Ovary (tissue), 9 donors: ENCODE results near the gene CNOT6L. TPM values are rescaled to one million over a fixed set of nuclear protein-coding genes. Genes with fewer than 3 reads are reported as not detected.

Experiments used
- DNase-seq, 5 donors: peaks; one replicate each; pipeline ENCODE4 v3.0.0-alpha.2; 2019 to 2020
- H3K27ac ChIP-seq, 2 donors: fragments of 200-600 bp; one replicate each; pipeline versions ENCODE4 v1.5.1 to v1.8.0; 2019 to 2022
- H3K27me3 ChIP-seq: fragments of 200-600 bp; one replicate; pipeline ENCODE4 v1.8.0; 2022
- H3K36me3 ChIP-seq: fragments of 200-600 bp; sonication (generic); one replicate; pipeline ENCODE4 v1.5.1; 2019
- H3K4me1 ChIP-seq: one replicate; pipeline ENCODE4 v1.8.1; 2013; ENCODE audit warnings: mild to moderate bottlenecking, moderate library complexity; ENCODE audit not compliant: insufficient read depth
- H3K4me3 ChIP-seq: fragments of 200-600 bp; sonication (generic); one replicate; pipeline ENCODE4 v1.5.1; 2017
- H3K9me3 ChIP-seq, 2 donors: fragments of 200-600 bp in 1 of 2; sonication (generic) in 1 of 2; one replicate each; pipeline versions ENCODE4 v1.5.1 to v1.8.1; 2013 to 2019; ENCODE audit warnings: mild to moderate bottlenecking in 1 of 2, moderate library complexity in 1 of 2
- CTCF ChIP-seq, 3 donors: fragments of 450-650 bp in 2 of 3; fragments of 200-600 bp in 1 of 3; IDR thresholded peaks; one replicate each; pipeline versions ENCODE4 v1.5.1 to v1.8.0; 2016 to 2022; ENCODE audit warnings: antibody characterized with exemption in 3 of 3, mild to moderate bottlenecking in 1 of 3
- EP300 ChIP-seq: sonication (generic); formaldehyde crosslinking; IDR thresholded peaks from one replicate; pipeline ENCODE4 v1.6.1; 2017; ENCODE audit warnings: antibody characterized with exemption
- POLR2A ChIP-seq: fragments of 450-650 bp; IDR thresholded peaks from one replicate; pipeline ENCODE4 v1.6.1; 2017; ENCODE audit warnings: antibody characterized with exemption, mild to moderate bottlenecking, moderate library complexity
- WGBS, 3 donors: extraction: QIAGEN DNeasy Blood & Tissue Kit in 1 of 3; methylation state at CpG; one replicate each; pipeline versions ENCODE4 v1.1.5 to v1.1.7; 2013 to 2017; 5-methylcytosine and 5-hydroxymethylcytosine counted together
- intact Hi-C, 4 donors: fragments of 100-400 bp; cut with DNase I; formaldehyde crosslinking; loops; one replicate each; pipeline versions ENCODE4 v1.11.0 to v1.15.1; 2022 to 2023
- polyA plus RNA-seq, 2 donors: library from polyadenylated mRNA; stranded (reverse); fragments of 200-250 nt in 1 of 2; fragments of 350-450 nt in 1 of 2; fragmentation: Illumina TruSeq in 1 of 2; extraction: RNeasy Lipid Tissue Mini Kit (QIAGEN cat#74804) in 1 of 2; gene quantifications; one replicate each; pipeline ENCODE4 v1.2.3, GENCODE V29; 2013 to 2014
- total RNA-seq, 7 donors: library from RNA; depleted of rRNA in 2 of 7; stranded (reverse); fragments of >200 nt in 2 of 7; fragmentation: NEBNext Ultra II Directional in 3 of 7; extraction: Animal tissue kit (Norgen Biotek cat#: 25700) in 3 of 7; gene quantifications; one replicate each; pipeline versions ENCODE4 v1.1.0 to v1.2.4, GENCODE V29; 2016 to 2023
- donor health status: DM: no; HTN: no; CAD: no; lungs with moderate emphysema.
- donor health status: DM: no; HTN: no; CAD: no.
- donor health status: Bipolar disorder and iron deficiency.
- donor health status: DM: yes; HTN: yes; CAD: no.
- donor health status: DM: no; HTN: no; CAD: no.
- donor health status: DM: yes; HTN: yes; CAD: no.

The CNOT6L gene
- total and polyA plus RNA-seq, 9 donors, result 7.7 to 58.6 (median 47.0) TPM

- intact Hi-C loops, result no loop called here
- H3K4me3 ChIP-seq, result no peak overlapping the region
- H3K4me1 ChIP-seq, result peaks cover 7% of the 10 kb centered on the region
- no peaks in the 10 kb centered on the region for H3K9me3 ChIP-seq
- no peaks in the 10 kb centered on the region for H3K27me3 ChIP-seq
- 50 to 57% (median 56%) methylated on average over 2 of the region's 2 CpGs for WGBS, 3 donors
- TF ChIP-seq CTCF (IDR thresholded peaks at IDR 0.05) (no peak), POLR2A (no peak), EP300 (no peak)
- no peak for DNase-seq
- H3K27ac ChIP-seq, result no peak overlapping the region
- H3K36me3 ChIP-seq, result no peaks in the 10 kb centered on the region
Measured at GRCh38 chr4:77800483-77801259, 18.5 kb downstream of the CNOT6L start.

DNA sequence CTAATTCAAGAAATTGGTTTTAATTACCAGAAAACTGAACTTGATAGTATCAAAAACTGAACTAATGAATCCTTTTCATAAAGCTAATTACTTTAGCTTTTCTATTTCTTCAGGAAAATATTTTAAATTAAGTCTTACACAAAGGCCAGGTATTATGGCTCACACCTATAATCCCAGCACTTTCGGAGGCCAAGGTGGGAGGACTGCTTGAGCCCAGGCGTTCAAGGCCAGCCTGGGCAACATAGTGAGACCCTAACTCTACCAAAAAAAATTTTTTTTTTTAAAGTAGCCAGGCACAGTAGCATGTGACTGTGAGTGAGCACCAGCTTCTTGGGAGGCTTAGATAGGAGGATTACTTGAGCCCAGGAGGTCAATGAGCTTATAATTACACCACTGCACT is 19.1 kb downstream of the CNOT6L start:
- intact Hi-C loops, result no loop called here

DNA sequence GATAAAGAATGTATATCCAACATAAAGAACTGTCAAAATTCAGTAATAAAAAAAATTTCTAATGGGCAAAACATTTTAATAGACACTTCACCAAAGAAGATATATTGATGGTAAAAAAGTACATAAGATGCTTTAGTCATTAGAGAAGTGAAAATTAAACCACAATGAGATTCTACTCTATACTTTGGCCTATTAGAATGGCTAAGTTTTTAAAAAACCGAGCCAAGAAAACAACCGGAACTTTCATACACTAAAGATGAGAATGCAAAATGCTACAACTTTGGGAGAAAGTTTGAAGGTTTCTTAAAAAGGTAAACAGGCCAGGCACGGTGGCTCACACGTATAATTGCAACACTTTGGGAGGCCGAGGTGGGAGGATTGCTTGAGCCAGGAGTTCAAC is 20.8 kb downstream of the CNOT6L start:
- H3K9me3 ChIP-seq, result no peaks in the 10 kb centered on the region
- no peak for DNase-seq
- intact Hi-C loops, result no loop called here
- no peaks in the 10 kb centered on the region for H3K27me3 ChIP-seq
- 88 to 92% (median 92%) methylated on average over 5 of the region's 5 CpGs for WGBS, 3 donors
- H3K27ac ChIP-seq, result no peak overlapping the region
- no peak overlapping the region for H3K4me3 ChIP-seq
- TF ChIP-seq EP300, result no peak
- no peak for TF ChIP-seq CTCF (IDR thresholded peaks at IDR 0.05)
- no peak for TF ChIP-seq POLR2A
- H3K36me3 ChIP-seq, result no peaks in the 10 kb centered on the region
- peaks cover 6% of the 10 kb centered on the region for H3K4me1 ChIP-seq

More for the DNA sequence above, 19.1 kb downstream of the CNOT6L start:
- H3K9me3 ChIP-seq, result no peaks in the 10 kb centered on the region
- no peak overlapping the region for H3K27ac ChIP-seq
- WGBS, 3 donors, result 96 to 98% (median 97%) methylated on average over 2 of the region's 2 CpGs
- peaks cover 7% of the 10 kb centered on the region for H3K4me1 ChIP-seq
- H3K4me3 ChIP-seq, result no peak overlapping the region
- H3K36me3 ChIP-seq, result no peaks in the 10 kb centered on the region
- H3K27me3 ChIP-seq, result no peaks in the 10 kb centered on the region
- TF ChIP-seq POLR2A (no peak), CTCF (IDR thresholded peaks at IDR 0.05) (no peak), EP300 (no peak)
- no peak for DNase-seq

GRCh38 chr4:77797239-77797638 is 21.9 kb downstream of the CNOT6L start:
- peaks cover 6% of the 10 kb centered on the region for H3K4me1 ChIP-seq
- H3K27me3 ChIP-seq, result no peaks in the 10 kb centered on the region
- TF ChIP-seq POLR2A (no peak), CTCF (IDR thresholded peaks at IDR 0.05) (no peak), EP300 (no peak)
- DNase-seq, result no peak
- intact Hi-C loops, result no loop called here
- no peak overlapping the region for H3K27ac ChIP-seq
- no peaks in the 10 kb centered on the region for H3K36me3 ChIP-seq
- no peak overlapping the region for H3K4me3 ChIP-seq
- no peaks in the 10 kb centered on the region for H3K9me3 ChIP-seq
